Activated CD8-positive, alpha-beta T cell treated with anti-CD3 and anti-CD28 coated beads for 36 hours (primary cell): ENCODE results near the gene ATXN7L1. TPM values are rescaled to one million over a fixed set of nuclear protein-coding genes. Genes with fewer than 3 reads are reported as not detected.

Source experiments
- ATAC-seq: fragments of 200-7000 bp; cut with Tn5 transposase; one replicate; pipeline ENCODE4 v1.10.0; 2021; ENCODE audit warnings: mild to moderate bottlenecking, moderate library complexity
- CTCF ChIA-PET: fragments of 350-600 bp; sonication (Branson Sonifier 250); formaldehyde crosslinking; loops from one replicate; lab custom pipeline; 2021; ENCODE audit warnings: antibody characterized with exemption; lab: Charles Lee
- POLR2A ChIA-PET: fragments of 350-600 bp; sonication (Branson Sonifier 250); formaldehyde crosslinking; loops from one replicate; lab custom pipeline; 2021; ENCODE audit warnings: antibody characterized with exemption; lab: Charles Lee
- DNase-seq: peaks from one replicate; pipeline ENCODE4 v3.0.0-alpha.2; 2020
- H3K27ac Mint-ChIP-seq: one replicate; pipeline ENCODE4 v1.8.0; 2021; ENCODE audit warnings: mild to moderate bottlenecking, mixed read lengths
- H3K27me3 Mint-ChIP-seq: one replicate; pipeline ENCODE4 v1.8.0; 2021; ENCODE audit warnings: mixed read lengths
- H3K36me3 Mint-ChIP-seq: one replicate; pipeline ENCODE4 v1.8.0; 2021; ENCODE audit warnings: low read depth, mixed read lengths
- H3K4me1 Mint-ChIP-seq: one replicate; pipeline ENCODE4 v1.8.0; 2021; ENCODE audit warnings: low read depth, mixed read lengths
- H3K4me3 Mint-ChIP-seq: one replicate; pipeline ENCODE4 v1.8.0; 2021; ENCODE audit warnings: mild to moderate bottlenecking, moderate library complexity, mixed read lengths
- H3K9me3 Mint-ChIP-seq: one replicate; pipeline ENCODE4 v1.8.0; 2021; ENCODE audit warnings: mixed read lengths
- CTCF ChIP-seq: fragments of 200-600 bp; IDR thresholded peaks from one replicate; pipeline ENCODE4 v1.8.0; 2022; ENCODE audit warnings: antibody characterized with exemption, mild to moderate bottlenecking
- intact Hi-C: fragments of 100-400 bp; cut with micrococcal nuclease; formaldehyde crosslinking; loops from one replicate; pipeline ENCODE4 v1.10.0; 2022
- total RNA-seq, 2 experiments: library from RNA; stranded (reverse); gene quantifications; one replicate each; pipeline ENCODE4 v1.2.3, GENCODE V29; 2021

ATXN7L1 gene
- total RNA-seq, 2 experiments from 2014 or later, result 4.8 to 5.3 TPM

GRCh38 chr7:105677410-105677730 lies 199.0 kb downstream of the ATXN7L1 start:
- ATAC-seq, result no peak
- intact Hi-C loops, result loop anchor here (5.0 kb wide), 1 partner anchor 130 kb away; no protein-coding TSS in a partner anchor
- ChIA-PET POLR2A (interaction anchor here (1.2 to 2.6 kb wide), 3 partner anchors 12 to 345 kb away, joined by 3 to 17 read pairs (median 7); no protein-coding TSS in a partner anchor), CTCF (interaction anchor here (1.1 to 2.8 kb wide), 6 partner anchors 11 to 365 kb away, joined by 3 to 16 read pairs (median 6); no protein-coding TSS in a partner anchor)
- Mint-ChIP-seq H3K9me3 (no peaks in the 10 kb centered on the region), H3K27me3 (no peaks in the 10 kb centered on the region), H3K27ac (peak overlapping the region; percentile 89), H3K4me1 (peaks cover 71% of the 10 kb centered on the region), H3K4me3 (peak overlapping the region; percentile 71), H3K36me3 (no peaks in the 10 kb centered on the region)
- DNase-seq, result no peak
- TF ChIP-seq CTCF, result no peak

DNA sequence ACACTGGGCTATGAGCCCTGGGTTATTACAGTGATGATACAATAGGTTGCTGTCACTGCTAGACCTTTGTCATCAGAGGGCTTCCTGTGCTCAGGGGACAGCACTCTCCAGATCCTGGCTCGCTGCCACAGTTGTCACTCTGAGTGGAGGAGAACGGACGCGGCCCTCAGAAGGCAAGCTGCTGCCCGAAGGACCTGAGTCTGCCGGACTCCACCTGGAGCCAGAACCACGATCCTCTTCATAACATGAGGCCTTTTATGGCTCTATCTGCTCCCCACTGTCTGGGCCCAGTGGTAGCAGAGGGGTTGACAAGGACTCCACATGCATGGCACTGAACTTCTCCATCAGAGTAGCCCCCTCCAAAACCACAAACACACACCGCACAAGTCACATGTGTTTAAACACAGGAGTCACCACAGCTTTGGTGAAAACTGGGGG lies 200.4 kb downstream of the ATXN7L1 start:
- intact Hi-C loops, result loop anchor here (5.0 kb wide), 1 partner anchor 131 kb away; no protein-coding TSS in a partner anchor
- Mint-ChIP-seq H3K27me3 (no peaks in the 10 kb centered on the region), H3K36me3 (no peaks in the 10 kb centered on the region), H3K27ac (peak overlapping the region; percentile 82), H3K9me3 (no peaks in the 10 kb centered on the region), H3K4me3 (peak overlapping the region; percentile 45), H3K4me1 (peaks cover 72% of the 10 kb centered on the region)
- POLR2A ChIA-PET, result interaction anchor here (2.6 kb wide), 1 partner anchor 15 kb away, joined by 17 read pairs; no protein-coding TSS in a partner anchor
- peak; percentile 70 for ATAC-seq
- TF ChIP-seq CTCF, result no peak
- CTCF ChIA-PET, result interaction anchor here (2.0 to 2.8 kb wide), 3 partner anchors 13 to 19 kb away, joined by 6 to 16 read pairs (median 6); no protein-coding TSS in a partner anchor
- peak; percentile 84 for DNase-seq

- peaks cover 68% of the 10 kb centered on the region for H3K4me1 Mint-ChIP-seq
- H3K36me3 Mint-ChIP-seq, result no peaks in the 10 kb centered on the region
- ChIA-PET POLR2A (interaction anchor here (1.0 kb wide), 1 partner anchor 14 kb away, joined by 3 read pairs; no protein-coding TSS in a partner anchor), CTCF (interaction anchor here (0.8 to 6.0 kb wide), 6 partner anchors 12 to 368 kb away, joined by 3 to 48 read pairs (median 4); no protein-coding TSS in a partner anchor)
- no peak overlapping the region for H3K4me3 Mint-ChIP-seq
- no peaks in the 10 kb centered on the region for H3K27me3 Mint-ChIP-seq
- intact Hi-C loops, result no loop called here
- DNase-seq, result peak; percentile 52
- H3K27ac Mint-ChIP-seq, result peak overlapping the region; percentile 53
- no peak for ATAC-seq
- H3K9me3 Mint-ChIP-seq, result no peaks in the 10 kb centered on the region
- no peak for TF ChIP-seq CTCF
Observed at GRCh38 chr7:105674200-105674920, 202.0 kb downstream of the ATXN7L1 start.

- no peak overlapping the region for H3K4me3 Mint-ChIP-seq
- no peak for ATAC-seq
- H3K9me3 Mint-ChIP-seq, result no peaks in the 10 kb centered on the region
- CTCF ChIA-PET, result interaction anchor here (0.8 to 6.0 kb wide), 7 partner anchors 11 to 369 kb away, joined by 3 to 48 read pairs (median 4); no protein-coding TSS in a partner anchor
- H3K27ac Mint-ChIP-seq, result peak overlapping the region; percentile 9
- peaks cover 60% of the 10 kb centered on the region for H3K4me1 Mint-ChIP-seq
- H3K36me3 Mint-ChIP-seq, result no peaks in the 10 kb centered on the region
- intact Hi-C loops, result no loop called here
- no peak for TF ChIP-seq CTCF
- H3K27me3 Mint-ChIP-seq, result no peaks in the 10 kb centered on the region
- POLR2A ChIA-PET, result no interaction called here
- peak; percentile 13 for DNase-seq
Observed at GRCh38 chr7:105673367-105674084, 202.9 kb downstream of the ATXN7L1 start.
